OCI-LY7 (cell line): ENCODE data around the gene SPINDOC.

Experiments
- CTCF ChIP-seq: fragments of 200-600 bp; sonication (generic); conservative IDR thresholded peaks from 2 replicates; pipeline ENCODE4 v1.5.1; 2014; ENCODE audit warnings: mild to moderate bottlenecking, antibody characterized with exemption, low read length, moderate library complexity, mixed read lengths
- EZH2phosphoT487 ChIP-seq: fragments of 200-600 bp; sonication (generic); IDR thresholded peaks from 2 replicates; pipeline ENCODE4 v1.6.1; 2018; ENCODE audit warnings: low read depth, borderline replicate concordance, mild to moderate bottlenecking, mixed run types, antibody characterized with exemption, low read length, moderate library complexity, mixed read lengths

- TF ChIP-seq CTCF (no peak), EZH2phosphoT487 (no peak)
Measured at GRCh38 chr11:63841554-63841953, 28.3 kb downstream of the SPINDOC start.
